PC-9 (cell line): ENCODE measurements around the gene AP1G2.

ENCODE experiments used
- EZH2 ChIP-seq: fragments of 200-600 bp; sonication (generic); IDR thresholded peaks from 2 replicates; pipeline ENCODE4 v1.8.0; 2017; ENCODE audit warnings: antibody characterized with exemption, low read depth
- TF ChIP-seq, protein P1 (sequence below): fragments of 200-600 bp; sonication (generic); conservative IDR thresholded peaks from 2 replicates; pipeline ENCODE4 v1.6.1; 2017; ENCODE audit warnings: mixed run types, antibody characterized with exemption, mild to moderate bottlenecking, moderate library complexity

DNA sequence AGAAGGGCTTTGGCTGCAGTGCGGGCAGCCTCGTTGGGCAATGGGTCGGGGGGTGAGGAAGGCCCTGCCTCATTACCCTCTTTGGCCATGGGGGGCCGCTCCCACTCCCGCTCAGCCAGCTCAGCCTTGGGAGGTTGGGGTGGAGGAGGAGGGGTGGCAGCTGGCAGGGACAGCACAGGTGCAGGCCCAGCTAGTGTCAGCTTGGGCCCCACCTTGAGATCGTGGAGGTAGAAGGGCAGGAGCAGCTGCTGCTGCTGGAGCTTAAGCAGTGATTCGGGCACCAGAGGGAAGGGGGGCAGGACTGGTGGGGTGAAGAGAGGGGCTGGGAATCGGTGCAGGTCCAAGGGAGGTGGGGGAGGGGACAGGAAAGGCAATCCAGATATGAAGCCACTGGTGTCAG is 42.0 kb downstream of the AP1G2 start:
- TF ChIP-seq, protein P1, sequence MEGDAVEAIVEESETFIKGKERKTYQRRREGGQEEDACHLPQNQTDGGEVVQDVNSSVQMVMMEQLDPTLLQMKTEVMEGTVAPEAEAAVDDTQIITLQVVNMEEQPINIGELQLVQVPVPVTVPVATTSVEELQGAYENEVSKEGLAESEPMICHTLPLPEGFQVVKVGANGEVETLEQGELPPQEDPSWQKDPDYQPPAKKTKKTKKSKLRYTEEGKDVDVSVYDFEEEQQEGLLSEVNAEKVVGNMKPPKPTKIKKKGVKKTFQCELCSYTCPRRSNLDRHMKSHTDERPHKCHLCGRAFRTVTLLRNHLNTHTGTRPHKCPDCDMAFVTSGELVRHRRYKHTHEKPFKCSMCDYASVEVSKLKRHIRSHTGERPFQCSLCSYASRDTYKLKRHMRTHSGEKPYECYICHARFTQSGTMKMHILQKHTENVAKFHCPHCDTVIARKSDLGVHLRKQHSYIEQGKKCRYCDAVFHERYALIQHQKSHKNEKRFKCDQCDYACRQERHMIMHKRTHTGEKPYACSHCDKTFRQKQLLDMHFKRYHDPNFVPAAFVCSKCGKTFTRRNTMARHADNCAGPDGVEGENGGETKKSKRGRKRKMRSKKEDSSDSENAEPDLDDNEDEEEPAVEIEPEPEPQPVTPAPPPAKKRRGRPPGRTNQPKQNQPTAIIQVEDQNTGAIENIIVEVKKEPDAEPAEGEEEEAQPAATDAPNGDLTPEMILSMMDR, result no peak
- TF ChIP-seq EZH2, result no peak
